GM12891 (cell line): ENCODE measurements around the gene TGFBR2.

Experiments used
- POLR2A ChIP-seq: IDR thresholded peaks from 2 replicates; pipeline ENCODE4 v1.6.1; 2011; ENCODE audit warnings: low read depth, low read length, control low read depth
- POLR2AphosphoS5 ChIP-seq: IDR thresholded peaks from 2 replicates; pipeline ENCODE4 v1.6.1; 2011; ENCODE audit warnings: low read depth, low read length, control low read depth
- SPI1 ChIP-seq: IDR thresholded peaks from 2 replicates; pipeline ENCODE4 v1.6.1; 2011; ENCODE audit warnings: low read depth, low read length, control low read depth

- no peak for TF ChIP-seq POLR2A
- no peak for TF ChIP-seq POLR2AphosphoS5
- TF ChIP-seq SPI1 = no peak
Measured at GRCh38 chr3:30688776-30689641, 82.6 kb downstream of the TGFBR2 start.
